GM20000 (cell line): Measurements from ENCODE around the gene TTLL12.

Experiments used
- DNase-seq: peaks from one replicate; pipeline ENCODE4 v3.0.0; 2012; ENCODE audit warnings: low spot score
- TF ChIP-seq, protein P1 (sequence below): IDR thresholded peaks from 2 replicates; pipeline ENCODE4 v1.5.1; 2012; ENCODE audit warnings: mild to moderate bottlenecking, control low read depth; ENCODE audit errors: extremely low read depth, missing control alignments

TTLL12 gene

DNA sequence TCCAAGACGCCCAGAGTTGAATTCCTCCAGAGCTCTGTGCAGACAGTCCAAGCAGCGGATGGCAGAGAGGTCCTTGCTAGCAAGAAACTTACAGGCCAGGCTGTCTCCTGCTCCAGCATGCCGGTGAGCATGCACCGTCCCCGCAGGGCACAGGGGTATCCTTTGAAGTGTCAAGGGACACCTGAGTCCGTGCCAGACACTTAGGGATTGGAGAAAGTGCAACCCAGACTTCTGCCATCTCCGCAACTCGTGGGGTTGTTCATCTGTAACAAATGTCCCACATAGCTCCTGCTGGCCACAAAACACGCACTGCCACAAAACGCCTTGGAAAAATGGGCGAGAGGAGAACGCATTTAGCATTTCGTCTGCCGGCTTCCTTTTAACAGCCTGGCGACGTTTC lies 22.3 kb downstream of the TTLL12 start:
- DNase-seq = no peak
- TF ChIP-seq, protein P1, sequence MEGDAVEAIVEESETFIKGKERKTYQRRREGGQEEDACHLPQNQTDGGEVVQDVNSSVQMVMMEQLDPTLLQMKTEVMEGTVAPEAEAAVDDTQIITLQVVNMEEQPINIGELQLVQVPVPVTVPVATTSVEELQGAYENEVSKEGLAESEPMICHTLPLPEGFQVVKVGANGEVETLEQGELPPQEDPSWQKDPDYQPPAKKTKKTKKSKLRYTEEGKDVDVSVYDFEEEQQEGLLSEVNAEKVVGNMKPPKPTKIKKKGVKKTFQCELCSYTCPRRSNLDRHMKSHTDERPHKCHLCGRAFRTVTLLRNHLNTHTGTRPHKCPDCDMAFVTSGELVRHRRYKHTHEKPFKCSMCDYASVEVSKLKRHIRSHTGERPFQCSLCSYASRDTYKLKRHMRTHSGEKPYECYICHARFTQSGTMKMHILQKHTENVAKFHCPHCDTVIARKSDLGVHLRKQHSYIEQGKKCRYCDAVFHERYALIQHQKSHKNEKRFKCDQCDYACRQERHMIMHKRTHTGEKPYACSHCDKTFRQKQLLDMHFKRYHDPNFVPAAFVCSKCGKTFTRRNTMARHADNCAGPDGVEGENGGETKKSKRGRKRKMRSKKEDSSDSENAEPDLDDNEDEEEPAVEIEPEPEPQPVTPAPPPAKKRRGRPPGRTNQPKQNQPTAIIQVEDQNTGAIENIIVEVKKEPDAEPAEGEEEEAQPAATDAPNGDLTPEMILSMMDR = no peak

DNA sequence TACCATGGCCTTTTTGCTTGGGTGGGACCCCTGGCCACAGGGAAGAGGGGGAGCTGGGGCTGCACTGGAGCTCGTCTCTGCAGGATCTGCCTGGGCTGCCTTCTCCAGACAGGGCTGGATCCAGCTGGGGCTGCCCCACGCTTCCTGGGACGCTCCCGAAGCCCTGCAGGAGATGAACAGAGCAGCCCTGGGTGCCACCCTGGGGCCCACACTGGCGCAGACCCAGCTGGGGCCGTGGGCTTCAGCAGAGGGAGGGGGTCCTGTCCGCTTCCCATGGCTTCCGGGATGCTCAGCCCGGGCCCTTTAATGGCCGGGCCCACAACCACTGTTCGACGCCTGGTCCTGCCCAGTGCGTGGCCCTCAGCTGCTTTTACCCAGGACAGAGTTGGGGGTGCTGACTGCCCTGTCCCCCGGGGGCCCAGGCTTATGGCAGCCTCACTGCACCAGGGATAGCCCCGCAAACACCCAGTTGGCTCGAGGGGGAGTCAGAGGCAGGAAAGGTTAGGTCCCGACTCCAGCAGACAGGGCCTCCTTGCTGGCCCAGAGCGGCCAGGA lies 23.6 kb downstream of the TTLL12 start:
- DNase-seq = no peak
- TF ChIP-seq, protein P1 = no peak

DNA sequence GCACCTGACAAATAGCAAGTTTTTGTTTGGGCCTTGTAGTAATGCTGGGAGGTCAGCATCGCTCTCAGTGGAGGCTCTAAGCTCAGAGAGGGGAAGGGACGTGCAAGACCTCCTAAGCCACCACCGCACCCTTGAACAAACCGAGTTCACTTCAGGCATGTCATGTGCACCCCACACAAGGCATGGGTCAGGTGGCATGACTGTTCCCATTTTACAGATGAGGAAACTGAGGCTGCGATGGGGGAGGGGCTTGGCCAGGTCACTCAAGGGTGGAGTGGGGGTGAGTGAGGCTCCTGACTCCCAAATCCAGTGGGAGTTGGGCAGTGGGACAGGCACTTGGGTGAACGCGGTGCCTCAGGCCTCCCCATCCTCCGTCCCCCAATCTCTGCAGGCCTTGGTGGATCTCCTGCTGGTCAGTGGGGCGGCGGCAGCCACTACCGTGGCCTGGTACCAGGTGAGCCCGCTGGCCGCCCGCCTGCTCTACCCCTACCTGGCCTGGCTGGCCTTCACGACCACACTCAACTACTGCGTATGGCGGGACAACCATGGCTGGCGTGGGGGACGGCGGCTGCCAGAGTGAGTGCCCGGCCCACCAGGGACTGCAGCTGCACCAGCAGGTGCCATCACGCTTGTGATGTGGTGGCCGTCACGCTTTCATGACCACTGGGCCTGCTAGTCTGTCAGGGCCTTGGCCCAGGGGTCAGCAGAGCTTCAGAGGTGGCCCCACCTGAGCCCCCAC lies 24.4 kb downstream of the TTLL12 start:
- DNase-seq = no peak
- TF ChIP-seq, protein P1 = no peak

DNA sequence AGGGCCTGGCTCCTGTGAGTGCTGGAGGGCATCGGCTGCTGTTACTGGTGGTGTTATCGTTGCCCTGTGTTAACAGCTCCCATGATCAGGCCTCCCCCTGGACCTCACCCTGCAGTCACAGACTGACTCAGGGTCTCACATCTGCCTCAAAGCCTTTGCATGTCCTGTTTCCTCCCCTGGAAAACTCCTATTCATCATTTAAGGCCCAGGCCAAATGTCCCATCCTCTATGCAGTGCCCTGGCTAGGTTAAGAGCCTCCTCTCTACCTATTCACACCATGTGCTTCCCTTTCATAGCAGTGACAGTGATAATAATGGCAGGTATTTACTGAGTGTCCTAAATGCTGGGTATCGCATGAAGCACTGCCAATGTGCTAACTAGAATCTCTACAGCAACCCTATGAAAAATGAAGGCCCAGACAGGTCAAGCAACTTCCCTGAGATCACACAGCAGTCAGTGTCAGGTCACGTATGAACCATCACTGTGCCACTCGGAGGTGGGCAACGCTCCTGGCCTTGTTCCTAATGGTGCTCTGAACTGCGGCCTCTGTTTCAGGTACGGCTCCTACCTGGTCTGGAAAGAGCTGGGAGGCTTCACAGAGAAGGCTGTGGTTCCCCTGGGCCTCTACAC lies 26.3 kb downstream of the TTLL12 start:
- TF ChIP-seq, protein P1 = no peak
- no peak for DNase-seq

DNA sequence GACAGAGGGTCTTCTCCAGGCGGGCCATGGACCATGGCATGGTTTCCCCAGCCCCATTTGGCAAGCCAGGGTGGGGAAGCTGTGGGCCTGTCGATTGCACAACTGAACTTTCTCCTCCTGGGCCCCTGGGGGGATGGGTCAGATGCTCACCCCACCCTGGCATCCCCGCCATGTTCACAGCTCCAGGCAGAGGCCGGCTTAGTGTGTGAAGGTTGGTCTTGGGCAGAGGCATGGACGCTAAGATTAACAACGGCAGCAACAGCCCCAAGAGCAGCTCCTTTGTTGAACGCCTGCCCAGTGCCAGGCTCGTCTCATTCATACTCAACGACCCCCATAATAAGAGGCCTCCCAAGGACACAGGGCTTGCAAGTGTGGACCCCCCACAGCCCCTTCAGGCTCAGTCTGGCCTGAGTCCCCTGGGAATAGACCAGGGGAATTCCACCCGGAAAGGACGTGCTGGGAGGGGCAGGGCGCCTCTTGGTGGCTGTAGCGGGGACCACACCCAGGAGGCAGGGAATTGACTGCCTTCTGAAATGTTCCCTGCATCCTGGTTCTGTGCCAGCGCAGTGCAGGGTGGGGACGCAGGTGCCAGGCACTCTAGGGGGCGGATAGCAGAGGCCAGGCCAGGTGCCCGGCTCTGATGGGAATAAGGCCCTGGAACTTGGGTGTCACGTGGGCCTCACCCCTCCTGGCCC lies 27.3 kb downstream of the TTLL12 start:
- DNase-seq = no peak
- TF ChIP-seq, protein P1 = peak; percentile 28

DNA sequence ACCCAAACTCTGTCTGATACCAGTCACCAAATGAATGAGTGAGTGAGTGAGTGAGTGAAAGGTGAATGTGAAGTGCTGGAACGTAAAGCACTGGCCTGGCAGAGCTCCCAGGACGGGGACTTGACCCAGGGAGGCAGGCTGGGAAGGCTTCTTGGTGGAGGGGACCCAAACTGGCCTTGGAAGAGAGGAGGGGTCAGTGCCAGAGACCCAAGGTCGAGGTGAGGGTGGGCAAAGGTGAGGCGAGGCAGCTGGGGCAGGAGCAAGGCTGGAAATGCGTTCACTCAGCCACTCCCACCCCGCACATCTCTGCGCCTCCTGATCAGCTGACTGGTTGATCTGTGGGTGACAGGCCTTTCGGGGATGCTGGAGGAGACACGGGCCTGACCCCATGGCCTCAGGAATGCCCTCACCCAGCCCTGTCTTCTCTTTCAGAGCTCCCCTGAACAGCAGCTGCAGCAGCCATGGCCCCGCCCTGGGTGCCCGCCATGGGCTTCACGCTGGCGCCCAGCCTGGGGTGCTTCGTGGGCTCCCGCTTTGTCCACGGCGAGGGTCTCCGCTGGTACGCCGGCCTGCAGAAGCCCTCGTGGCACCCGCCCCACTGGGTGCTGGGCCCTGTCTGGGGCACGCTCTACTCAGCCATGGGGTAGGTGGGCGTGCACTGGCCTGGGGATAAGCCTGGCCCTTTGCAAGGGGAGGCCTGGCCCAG lies 28.0 kb downstream of the TTLL12 start:
- TF ChIP-seq, protein P1 = no peak
- DNase-seq = no peak
